ENCODE data around the gene SIRPG.
"Not testable (repeated sequence)": the region's sequence is repeated elsewhere in the genome, so short reads cannot be mapped to it uniquely, and the experiment has no call there.

SIRPG gene

DNA sequence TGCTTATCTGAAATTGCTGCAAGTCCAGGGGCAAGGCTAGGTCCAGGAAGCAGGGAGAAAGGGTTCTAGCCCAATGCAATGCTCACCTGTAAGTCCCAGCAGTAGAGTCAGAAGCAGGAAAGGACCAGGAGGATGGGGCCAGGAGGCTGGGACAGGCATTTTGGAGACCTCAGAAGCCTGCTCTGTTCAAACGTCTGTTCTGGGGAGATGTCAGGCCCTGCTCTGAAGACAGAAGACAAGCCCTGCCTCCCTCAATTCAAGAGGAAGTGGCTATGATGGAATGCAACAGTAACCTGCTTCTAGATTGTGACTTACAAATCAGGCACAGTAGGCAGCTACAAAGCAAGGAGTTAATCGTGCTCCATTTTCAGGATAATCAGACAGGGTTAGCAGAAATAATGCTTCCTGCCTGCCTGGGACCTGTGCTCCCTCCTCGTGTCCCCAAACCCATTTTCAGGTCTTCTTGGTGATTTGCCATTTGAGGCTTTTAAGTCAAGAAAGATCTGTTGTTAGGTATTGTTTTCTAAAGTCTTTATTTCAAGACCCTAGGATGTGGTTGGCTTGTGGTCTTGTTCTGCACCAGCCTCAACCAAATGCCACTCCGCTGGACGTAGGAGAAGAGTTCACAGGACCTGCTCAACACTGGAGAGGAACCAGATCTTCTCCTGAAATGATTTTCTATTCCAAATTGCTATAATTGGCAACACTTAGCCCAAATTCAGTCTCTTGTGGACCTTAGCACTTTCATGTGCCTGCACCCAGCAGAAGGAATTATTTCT lies at the start of gene SIRPG:
SIRPG (minus strand) TSS at position 224 of the 779 bp plus-strand sequence; CDS start at position 159, 65 bp downstream.
- no peak for DNase-seq

DNA sequence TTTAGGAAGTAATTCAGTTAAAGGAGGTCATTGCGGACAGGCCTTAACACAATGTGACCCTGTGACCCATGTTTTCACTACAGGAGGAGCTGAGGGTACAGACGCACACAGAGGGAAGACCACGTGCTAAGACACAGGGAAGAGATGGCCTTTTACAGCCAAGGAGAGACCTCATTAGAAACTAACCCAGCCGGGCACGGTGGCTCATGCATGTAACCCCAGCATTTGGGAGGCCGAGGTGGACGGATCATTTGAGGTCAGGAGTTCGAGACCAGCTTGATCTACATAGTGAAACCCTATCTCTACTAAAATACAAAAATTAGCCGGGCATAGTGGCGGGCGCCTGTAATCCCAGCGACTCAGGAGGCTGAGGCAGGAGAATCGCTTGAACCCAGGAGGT lies 49.3 kb upstream of the SIRPG start:
- not testable (repeated sequence) for DNase-seq

DNA sequence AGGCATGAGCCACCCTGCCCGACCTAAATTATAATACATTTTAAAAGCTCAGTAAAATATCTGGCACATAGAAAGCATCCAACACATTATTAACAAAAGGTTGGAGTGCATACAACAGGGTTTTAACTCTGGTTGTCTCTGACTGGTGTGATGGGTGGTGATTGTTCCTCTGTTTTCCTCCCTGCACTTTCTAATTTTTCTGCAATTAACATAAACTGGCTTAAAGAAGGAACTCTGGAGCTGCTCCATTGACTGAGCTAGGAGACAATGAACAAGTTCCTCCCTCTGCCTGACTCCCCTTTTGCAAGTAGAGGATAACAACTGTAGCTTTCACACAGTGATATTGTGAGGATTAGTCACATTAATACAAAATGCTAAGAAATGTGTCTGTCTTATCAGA lies 48.5 kb upstream of the SIRPG start:
- DNase-seq: no peak

DNA sequence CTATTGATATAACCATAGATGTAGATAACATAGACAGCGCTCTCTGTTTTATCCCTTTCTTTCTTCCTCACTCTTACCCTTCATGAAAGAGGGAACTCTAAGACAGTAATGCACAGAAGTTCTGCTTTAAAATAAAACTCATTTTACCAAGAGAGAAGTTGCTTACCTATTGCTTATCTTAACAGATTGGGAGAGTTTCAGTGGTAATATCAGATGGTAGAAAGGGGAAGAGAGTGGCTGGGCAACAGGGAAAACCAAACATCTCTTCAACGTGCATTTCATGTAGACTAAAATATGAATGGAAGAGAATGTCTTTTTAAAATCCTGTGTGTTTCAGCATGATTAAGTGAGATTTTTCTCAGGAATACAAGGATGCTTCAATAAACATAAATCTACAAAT lies 45.3 kb upstream of the SIRPG start:
- DNase-seq: no peak

DNA sequence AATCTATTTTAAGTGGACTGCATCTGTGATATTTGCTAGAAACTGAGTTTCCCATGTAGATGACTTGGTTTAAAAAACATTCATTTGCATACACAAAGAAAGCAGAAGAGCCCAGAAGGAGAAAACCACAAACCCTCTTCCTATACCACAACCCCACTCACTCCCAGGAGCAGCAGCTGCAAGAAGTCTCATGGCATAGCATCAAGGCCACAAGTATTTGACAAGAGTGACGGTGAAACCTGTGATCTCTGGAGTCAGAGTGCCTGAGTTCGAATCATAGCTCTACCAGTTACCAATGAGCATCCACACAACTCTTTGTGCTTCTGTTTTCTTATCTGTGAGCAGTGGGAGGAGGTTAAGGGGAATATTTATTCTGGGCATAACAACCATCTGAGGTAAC lies 44.7 kb upstream of the SIRPG start:
- no peak for DNase-seq

DNA sequence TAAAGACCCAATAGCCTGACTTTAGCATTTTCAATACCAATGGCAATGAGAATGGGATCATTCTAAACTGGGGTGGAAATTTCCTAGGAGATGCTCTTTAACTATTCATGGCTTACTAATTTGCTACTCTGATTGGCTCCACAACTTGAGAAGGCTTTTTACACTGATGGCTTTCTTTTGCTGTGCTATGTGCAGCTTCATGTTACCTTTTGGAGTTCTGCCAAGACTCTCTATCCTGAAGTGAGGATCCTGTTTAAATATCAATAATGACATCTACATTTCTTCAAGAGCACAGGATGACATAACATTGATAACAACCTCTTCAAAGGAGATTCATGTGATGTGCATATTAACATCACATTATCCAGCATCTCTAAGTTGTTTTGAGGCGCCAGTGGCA lies 43.4 kb upstream of the SIRPG start:
- no peak for DNase-seq

DNA sequence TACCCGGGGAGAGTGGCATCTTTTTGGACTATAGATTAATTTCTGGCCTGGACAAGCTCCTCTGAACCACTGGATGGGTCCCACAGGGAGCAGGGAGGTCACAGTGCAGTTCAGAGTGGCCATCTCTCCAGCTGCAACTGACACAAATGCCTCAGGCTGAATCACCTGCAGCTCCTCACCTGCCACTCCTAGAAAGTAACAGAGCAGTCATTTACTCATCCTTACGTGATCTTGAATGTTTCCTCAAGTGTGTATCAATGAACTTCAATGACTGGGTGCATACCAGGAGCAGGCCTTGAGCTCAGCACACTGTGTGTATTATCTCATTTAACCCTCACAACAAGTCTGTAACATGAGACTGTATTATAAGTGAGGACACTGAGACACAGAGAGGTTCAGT lies 40.0 kb upstream of the SIRPG start:
- no peak for DNase-seq

DNA sequence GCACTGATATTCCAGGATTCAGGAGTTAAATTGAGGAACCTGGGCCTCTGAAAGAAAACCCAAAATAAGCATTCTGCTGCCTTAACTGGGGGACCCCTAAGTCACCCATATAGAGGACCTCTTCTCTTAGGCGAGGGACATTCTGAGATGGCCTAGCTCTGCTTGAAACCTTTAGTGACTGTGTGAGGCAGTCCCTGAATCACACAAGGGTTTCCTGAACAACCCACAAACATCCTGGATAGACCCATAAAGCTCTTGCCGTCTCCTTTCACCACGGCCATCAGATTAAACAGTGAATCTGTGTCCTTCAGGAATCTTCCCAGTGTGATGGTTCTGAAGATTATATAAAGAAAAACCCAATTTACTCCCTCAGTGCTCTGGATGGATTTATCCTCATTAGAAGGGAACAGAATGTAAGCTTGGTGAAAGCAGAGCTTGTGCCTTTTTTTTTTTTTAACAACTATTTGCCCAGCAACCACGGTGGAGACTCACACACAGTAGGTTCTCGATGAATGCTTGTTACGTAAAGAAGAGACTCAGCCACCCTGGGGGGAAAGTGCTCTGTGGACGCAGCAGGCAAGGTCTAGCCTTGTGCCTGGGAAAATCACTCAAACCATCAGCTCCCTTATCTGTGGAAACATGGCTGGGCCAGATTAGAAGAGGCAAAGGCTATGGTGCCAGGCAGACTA lies 39.1 kb upstream of the SIRPG start:
- DNase-seq: no peak

DNA sequence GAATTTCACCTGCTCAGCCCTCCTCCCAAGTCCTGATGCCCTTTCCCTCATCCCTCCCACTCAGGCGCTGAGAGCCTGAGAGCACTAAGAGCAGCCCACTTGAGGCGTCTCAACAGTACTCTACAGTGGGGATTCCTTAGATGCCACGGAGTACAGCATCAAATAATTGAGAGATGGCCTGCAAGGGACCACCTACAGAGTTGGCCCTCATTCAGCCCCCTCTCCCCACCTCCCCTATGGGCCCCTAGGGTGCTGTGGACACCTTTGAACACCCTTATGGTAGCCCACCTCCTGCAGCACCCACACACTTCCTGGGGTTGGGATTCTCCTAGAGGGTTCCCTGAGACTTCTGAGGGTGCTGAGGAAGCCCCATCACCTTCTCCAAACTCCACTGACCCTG lies 37.1 kb upstream of the SIRPG start:
- no peak for DNase-seq

DNA sequence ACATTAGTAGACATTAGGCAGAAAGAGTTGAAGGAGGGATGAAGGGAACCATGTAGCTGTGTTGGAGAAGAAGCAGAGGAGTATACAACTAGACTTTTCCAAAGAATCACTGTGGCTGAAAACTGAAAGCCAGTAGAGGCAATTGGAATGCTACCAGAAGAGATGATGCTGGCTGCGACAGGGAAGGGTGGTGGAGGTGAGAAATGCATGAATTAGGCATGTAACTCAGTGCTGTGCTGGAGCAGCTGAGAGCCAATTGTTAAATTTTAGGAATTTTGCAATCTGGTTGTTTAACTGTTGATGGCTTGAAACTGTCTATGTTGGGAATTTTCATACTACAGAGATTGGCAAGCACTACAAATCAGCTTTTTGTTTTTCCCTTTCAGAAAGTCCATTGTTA lies 35.8 kb upstream of the SIRPG start:
- DNase-seq: no peak

DNA sequence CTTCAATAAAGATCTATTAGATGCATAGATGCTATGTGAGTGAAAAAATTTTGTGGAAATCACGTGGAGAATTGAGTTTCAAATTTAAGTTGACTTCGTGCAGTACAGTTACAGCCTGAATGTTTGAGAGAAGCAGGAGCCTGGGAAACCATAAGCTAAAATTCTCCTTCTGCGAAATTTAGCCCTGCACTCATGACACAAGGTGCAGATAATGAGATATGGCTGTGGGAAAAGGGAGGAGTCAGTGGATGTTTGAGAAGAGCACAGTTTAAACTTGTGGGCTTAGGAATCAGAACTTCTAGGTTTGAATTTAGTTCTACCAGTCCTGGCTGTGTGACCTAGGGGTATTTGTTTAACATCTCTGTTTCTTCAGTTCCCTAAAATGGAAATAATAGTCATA lies 32.1 kb upstream of the SIRPG start:
- DNase-seq: no peak

DNA sequence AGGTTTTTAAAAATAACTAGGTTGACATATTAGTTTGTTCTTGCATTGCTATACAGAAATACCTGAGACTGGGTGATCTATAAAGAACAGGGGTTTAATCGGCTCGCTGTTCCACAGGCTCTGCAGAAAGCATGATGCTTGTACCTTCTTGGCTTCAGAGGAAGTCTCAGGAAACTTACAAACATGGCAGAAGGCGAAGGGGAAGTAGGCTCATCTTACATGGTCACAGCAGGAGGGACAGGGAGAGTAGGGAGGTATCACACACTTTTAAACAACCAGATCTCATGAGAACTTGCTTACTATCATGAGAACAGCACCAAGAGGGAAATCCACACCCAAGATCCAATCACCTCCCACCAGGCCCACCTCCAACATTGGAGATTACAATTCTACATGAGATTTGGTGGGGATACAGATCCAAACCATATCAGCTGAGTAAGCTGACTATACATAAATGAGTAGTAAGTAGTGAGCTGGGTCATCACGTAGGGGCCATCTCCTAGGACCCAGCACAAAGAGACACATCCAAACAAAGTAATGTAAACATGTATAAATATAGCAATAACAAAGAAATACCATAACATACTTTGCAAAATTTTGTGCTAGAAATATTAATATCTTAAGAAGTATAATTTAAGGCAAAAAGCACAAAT lies 31.4 kb upstream of the SIRPG start:
- DNase-seq: no peak

DNA sequence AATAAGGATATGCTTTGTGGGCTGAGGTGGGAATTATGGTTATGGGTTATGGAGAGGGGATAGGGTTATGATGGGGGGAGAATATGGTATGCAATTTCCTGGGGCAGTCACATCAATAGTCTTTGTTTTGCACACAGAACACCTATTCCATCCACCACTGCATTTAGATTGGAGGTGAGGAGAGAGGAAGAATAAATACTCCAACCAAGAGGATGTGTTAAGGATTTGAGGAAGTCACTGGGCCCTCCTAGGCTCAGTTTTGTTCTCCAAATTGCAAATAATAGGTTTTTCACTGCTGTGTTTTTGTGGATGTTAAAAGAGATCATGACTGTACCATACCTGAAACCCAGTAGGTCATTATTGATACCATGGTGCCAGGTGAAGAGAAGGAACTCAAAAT lies 29.5 kb upstream of the SIRPG start:
- no peak for DNase-seq

DNA sequence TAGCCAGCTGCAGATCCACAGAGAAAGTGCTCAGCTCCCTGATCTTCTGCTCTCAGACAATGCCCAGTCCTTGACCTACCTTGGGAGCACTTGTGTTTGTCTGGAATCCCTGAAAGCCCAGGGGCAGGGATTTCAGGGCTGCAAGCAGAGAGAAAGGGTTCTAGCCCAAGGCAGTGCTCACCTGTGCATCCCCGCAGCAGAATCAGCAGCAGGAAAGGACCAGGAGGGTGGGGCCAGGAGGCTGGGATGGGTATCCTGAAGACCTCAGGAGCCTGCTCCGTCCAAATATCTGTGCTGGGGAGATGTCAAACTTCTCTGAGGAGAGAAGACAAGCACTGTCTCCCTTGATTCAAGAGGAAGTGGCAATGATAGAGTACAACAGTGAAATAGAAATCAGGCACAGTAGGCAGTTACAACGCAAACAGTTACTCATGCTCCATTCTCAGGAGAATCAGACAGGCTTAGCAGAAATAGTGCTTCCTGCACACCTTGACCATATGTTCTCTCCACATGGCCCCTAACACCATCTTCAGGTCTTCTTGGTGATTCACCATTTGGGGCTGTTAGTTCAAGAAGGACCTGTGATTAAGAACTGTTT lies 28.7 kb upstream of the SIRPG start:
- no peak for DNase-seq

DNA sequence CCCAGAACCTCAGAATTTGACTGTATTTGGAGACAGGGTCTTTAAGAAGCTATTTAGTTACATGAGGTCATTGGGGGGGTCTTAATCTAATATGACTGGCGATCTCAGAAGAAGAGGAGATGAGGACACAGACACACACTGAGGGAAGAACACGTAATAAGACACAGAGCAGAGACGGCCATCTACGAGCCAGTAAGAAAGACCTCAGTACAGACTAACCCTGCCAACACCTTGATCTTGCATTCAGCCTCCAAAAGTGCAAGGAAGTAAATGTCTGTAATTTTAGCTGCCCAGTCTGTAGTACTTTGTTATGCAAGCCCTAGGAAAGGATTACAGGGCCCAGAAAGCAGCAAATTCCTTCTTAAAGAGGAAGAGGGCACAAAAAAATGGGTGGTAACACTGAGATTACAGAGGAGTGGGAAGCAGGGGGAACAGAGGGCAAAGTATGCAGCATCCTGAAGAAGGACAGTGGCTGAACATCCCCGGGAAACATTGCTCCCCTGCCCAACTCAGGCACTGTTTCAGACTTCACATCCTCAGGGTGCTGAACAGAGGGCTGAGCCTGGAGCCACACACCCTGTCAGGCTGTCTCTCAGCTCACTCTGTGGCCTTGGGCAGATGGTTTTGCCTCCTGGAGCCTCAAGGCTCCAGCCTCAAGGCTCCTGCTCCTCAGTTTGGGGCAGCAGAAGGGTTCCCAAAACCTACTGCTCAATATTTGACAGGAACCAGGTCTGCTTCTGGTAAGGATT lies 27.9 kb upstream of the SIRPG start:
- DNase-seq: no peak

DNA sequence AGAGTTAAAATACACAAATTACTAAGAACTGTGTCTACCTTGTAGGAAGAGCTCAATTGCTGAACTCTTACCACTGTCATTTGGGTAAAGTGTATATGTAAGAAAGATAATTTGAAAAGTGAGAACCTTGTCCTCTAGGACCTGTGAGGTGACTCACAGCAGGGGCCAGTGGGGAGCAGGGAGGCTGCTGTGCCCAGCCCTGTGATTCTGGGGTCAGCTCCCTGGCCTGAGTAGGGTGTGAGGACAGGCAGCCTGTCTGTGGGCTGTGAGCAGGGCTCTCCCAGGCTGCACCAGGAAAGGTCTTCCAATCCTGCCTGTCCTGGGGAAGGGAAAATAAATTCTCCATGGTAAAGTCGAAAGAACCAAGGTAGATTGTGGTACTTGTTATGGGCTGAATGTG lies 27.3 kb upstream of the SIRPG start:
- no peak for DNase-seq

DNA sequence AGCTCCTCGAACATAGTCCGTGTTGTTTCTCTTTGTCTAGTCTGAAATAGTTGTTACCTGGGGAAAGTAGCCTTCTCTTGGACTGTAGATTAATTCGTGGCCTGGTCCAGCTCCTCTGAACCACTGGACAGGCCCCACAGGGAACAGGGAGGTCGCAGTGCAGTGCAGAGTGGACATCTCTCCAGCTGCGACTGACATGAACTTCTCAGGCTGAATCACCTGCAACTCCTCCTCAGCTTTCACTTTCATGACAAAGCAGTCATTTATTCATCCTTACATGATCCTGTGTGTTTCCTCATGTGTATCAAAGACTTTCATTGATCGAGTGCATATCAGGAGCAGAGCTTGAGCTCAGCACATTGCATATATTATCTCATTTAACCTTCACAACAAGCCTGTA lies 19.1 kb upstream of the SIRPG start:
- no peak for DNase-seq

DNA sequence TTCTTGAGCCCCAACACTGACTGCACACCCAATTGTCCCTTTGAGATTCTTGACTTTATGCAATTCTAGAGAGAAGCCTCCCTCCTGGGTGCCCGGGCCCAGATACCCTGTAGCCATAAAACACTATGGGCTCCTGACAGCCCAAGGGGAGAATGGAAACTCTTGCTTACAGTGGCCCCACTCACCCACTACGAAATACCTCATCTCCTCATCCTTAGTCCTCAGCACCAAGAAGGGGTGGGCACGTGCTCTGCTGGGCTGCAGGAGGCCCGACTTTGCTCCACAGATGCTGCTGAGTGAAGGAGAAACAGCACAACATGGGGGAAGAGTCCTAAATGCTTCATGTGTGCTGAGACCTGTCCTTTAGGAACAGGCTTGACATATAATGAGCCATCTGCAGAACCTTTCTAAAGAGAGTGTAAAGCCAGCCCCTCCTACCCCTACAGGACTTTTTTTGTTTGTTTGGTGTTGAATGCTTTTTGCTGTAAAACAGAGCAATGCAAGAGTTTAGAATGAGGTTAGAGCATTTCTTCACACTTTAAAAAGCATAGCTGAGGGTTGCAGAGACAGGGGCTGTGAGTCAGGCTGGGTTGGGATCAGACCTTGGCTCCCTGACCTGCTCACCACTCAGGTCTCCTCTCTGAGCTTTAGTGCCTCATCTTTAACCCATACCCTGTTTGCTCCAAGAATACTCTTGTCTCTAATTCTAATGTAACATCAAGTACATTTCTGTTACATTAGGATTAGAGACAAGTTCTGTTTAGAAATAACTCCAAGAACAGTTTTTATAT lies 17.6 kb upstream of the SIRPG start:
- no peak for DNase-seq

DNA sequence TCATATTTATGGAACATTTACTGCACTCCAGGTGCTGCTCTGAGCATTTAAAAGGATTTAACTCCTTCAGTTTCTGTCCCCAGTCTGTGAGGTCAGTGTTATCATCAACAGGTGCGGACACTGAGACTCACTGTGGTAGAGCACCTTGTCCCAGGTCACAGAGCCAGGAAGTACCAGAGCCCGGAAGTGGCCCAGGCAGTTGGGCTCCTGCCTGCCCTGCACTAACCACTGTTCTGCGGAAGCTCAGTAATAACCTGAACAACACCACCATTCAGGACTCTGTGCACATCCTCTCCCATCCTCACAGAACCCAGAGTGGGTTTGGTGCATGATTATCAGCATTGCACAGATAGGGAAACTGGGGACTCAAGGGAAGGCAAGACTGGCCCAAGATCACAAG lies 16.8 kb upstream of the SIRPG start:
- DNase-seq: no peak

DNA sequence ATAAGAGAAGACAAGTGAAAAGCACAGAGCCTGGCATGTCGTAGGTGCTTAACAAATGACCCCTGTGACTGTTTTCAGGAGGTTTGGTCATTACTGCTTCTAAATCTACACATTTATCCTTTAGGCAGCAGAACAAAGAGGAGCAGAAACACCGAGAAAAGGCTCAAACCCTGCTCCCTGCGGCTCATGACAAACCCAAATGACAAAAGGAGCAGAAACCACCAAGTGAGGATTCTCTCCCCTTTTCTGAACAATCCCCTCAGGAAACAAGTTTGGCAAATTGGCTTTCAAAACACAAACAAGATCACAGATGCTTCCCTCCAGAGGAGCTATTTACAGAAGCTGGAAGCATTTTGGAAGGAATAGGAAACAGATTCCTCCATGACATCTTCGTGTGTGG lies 15.8 kb upstream of the SIRPG start:
- DNase-seq: no peak

DNA sequence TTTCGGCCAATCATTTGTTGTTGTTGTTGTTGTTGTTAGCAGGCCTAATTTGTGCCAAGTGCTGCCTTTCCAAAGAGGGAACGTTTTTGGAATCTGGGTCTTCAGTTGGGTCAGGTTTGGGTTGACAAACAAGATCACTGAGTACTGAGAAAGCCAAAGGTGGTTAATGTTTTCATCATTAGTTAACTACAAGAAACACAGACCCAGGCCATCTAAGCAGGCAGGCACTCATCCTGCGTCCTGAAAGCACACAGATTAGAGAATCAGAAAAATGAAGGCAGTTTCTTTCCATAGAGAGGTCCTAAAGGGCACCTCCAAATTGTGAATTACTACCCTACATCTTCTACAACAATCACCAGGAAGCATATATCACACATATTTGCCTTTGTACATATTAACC lies 15.1 kb upstream of the SIRPG start:
- DNase-seq: no peak
